Frontal cortex (tissue), 4 donors: Measurements from ENCODE around the gene PCDHGA7. TPM values are rescaled to one million over a fixed set of nuclear protein-coding genes. Genes with fewer than 3 reads are reported as not detected.
"Not testable (repeated sequence)": the region's sequence is repeated elsewhere in the genome, so short reads cannot be mapped to it uniquely, and the experiment has no call there.

Experiments
- DNase-seq, 2 donors: peaks; one replicate each; pipeline ENCODE4 v3.0.0; 2012; ENCODE audit warnings: low spot score in 2 of 2
- FAIRE-seq: peaks from 2 replicates; lab custom pipeline; 2012; peaks lifted over from hg19 to GRCh38; lab: Jason Lieb, UNC
- total RNA-seq: library from RNA; depleted of rRNA; stranded (reverse); fragments of >200 nt; gene quantifications from one replicate; pipeline ENCODE4 v1.2.3, GENCODE V29; 2014
- donor health status: control.
- donor health status: control.
- donor health status: control.

The PCDHGA7 gene
- total RNA-seq, 1 donor from 2014 or later: 4.9 TPM

GRCh38 chr5:141394401-141395187, 12.1 kb downstream of the PCDHGA7 start:
- not testable (repeated sequence) for FAIRE-seq, DNase-seq

- not testable (repeated sequence) for FAIRE-seq, DNase-seq
These were observed 15.4 kb downstream of the PCDHGA7 start, which contains the start of gene PCDHGB5 for GRCh38 chr5:141397756-141398551. Gene PCDHGB5 (plus strand): TSS chr5:141397947. CDS start chr5:141398128, 181 bp downstream.

- DNase-seq: no peak
- no peak for FAIRE-seq
These were observed 16.1 kb downstream of the PCDHGA7 start for GRCh38 chr5:141398608-141399007.

GRCh38 chr5:141399555-141400258, 17.2 kb downstream of the PCDHGA7 start:
- FAIRE-seq (no peak), DNase-seq (no peak)

- no peak for FAIRE-seq
These were observed 20.2 kb downstream of the PCDHGA7 start, which contains the start of gene PCDHGA9 for GRCh38 chr5:141402553-141403243. Gene PCDHGA9 (plus strand): TSS chr5:141402778. CDS start chr5:141402953, 175 bp downstream.

GRCh38 chr5:141403387-141403786, 20.8 kb downstream of the PCDHGA7 start:
- no peak for FAIRE-seq

More at GRCh38 chr5:141402553-141403243, 20.2 kb downstream of the PCDHGA7 start, which contains the start of gene PCDHGA9:
- DNase-seq: no peak

GRCh38 chr5:141407790-141408505, 25.4 kb downstream of the PCDHGA7 start, which contains the start of gene PCDHGB6:
Gene PCDHGB6 (plus strand): TSS chr5:141408021. CDS start chr5:141408203, 182 bp downstream.
- DNase-seq, FAIRE-seq: not testable (repeated sequence)

More at GRCh38 chr5:141403387-141403786, 20.8 kb downstream of the PCDHGA7 start:
- no peak for DNase-seq

- DNase-seq (no peak), FAIRE-seq (no peak)
These were observed 27.2 kb downstream of the PCDHGA7 start for GRCh38 chr5:141409598-141410306.

- DNase-seq: no peak
These were observed 29.0 kb downstream of the PCDHGA7 start for GRCh38 chr5:141411575-141411974.

GRCh38 chr5:141412854-141413539, 30.5 kb downstream of the PCDHGA7 start, which contains the start of gene PCDHGA10:
Gene PCDHGA10 (plus strand): TSS chr5:141412987. CDS start chr5:141413176, 189 bp downstream.
- no peak for DNase-seq
- FAIRE-seq: no peak

More at GRCh38 chr5:141411575-141411974, 29.0 kb downstream of the PCDHGA7 start:
- no peak for FAIRE-seq

- DNase-seq: no peak
- no peak for FAIRE-seq
These were observed 31.1 kb downstream of the PCDHGA7 start for GRCh38 chr5:141413540-141414069.

GRCh38 chr5:141414548-141415274, 32.2 kb downstream of the PCDHGA7 start:
- FAIRE-seq, DNase-seq: not testable (repeated sequence)

GRCh38 chr5:141415275-141415618, 32.7 kb downstream of the PCDHGA7 start:
- not testable (repeated sequence) for FAIRE-seq, DNase-seq

- FAIRE-seq: not testable (repeated sequence)
- peak in 1 of 2 donors; percentile 42 for DNase-seq
These were observed 35.1 kb downstream of the PCDHGA7 start, which contains the start of gene PCDHGB7 for GRCh38 chr5:141417494-141418172. Gene PCDHGB7 (plus strand): TSS chr5:141417677. CDS start chr5:141417860, 183 bp downstream.

- FAIRE-seq: no peak
- no peak for DNase-seq
These were observed 36.7 kb downstream of the PCDHGA7 start for GRCh38 chr5:141419074-141419880.
